ENCODE data around the gene CCDC190.

- TF ChIP-seq FOS (IDR thresholded peaks at IDR 0.05; ENCODE audit: low read depth, low read length) (no peak), CTCF (conservative IDR thresholded peaks at IDR 0.05; ENCODE audit: low read depth, low read length) (no peak), RFX5 (IDR thresholded peaks at IDR 0.05; ENCODE audit: low read depth, low read length) (no peak), RCOR1 (IDR thresholded peaks at IDR 0.05; ENCODE audit: insufficient replicate concordance, low read length) (no peak), POLR2A (IDR thresholded peaks at IDR 0.05; ENCODE audit: low read depth, low read length) (no peak), RAD21 (IDR thresholded peaks at IDR 0.05; ENCODE audit: low read length) (no peak), MXI1 (IDR thresholded peaks at IDR 0.05; ENCODE audit: borderline replicate concordance, low read depth, low read length) (no peak)
- TF ChIP-seq, protein P1, sequence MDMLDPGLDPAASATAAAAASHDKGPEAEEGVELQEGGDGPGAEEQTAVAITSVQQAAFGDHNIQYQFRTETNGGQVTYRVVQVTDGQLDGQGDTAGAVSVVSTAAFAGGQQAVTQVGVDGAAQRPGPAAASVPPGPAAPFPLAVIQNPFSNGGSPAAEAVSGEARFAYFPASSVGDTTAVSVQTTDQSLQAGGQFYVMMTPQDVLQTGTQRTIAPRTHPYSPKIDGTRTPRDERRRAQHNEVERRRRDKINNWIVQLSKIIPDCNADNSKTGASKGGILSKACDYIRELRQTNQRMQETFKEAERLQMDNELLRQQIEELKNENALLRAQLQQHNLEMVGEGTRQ (IDR thresholded peaks at IDR 0.05; ENCODE audit: low read depth, low read length), result no peak
Measured at GRCh38 chr1:162849711-162850110, 11.3 kb downstream of the CCDC190 start.

Measured in IMR-90 (cell line).